HK-2 (cell line): ENCODE results near the gene SGMS2.
A peak's percentile ranks its signal among the peaks of the same experiment; 100 is the strongest.

Source experiments
- DNase-seq: peaks from one replicate; pipeline ENCODE4 v3.0.0-alpha.2; 2018; ENCODE audit not compliant: unreplicated experiment

SGMS2 gene

GRCh38 chr4:107828315-107829090 is 3.8 kb downstream of the SGMS2 start:
- no peak for DNase-seq

GRCh38 chr4:107831140-107831539 is 6.4 kb downstream of the SGMS2 start:
- no peak for DNase-seq

- DNase-seq: no peak
Measured at GRCh38 chr4:107832275-107832807, 7.6 kb downstream of the SGMS2 start.

GRCh38 chr4:107834241-107834794 is 9.6 kb downstream of the SGMS2 start:
- no peak for DNase-seq

- no peak for DNase-seq
Measured at GRCh38 chr4:107835406-107835805, 10.7 kb downstream of the SGMS2 start.

- DNase-seq: no peak
Measured at GRCh38 chr4:107837317-107837716, 12.6 kb downstream of the SGMS2 start.

- no peak for DNase-seq
Measured at GRCh38 chr4:107837776-107838618, 13.3 kb downstream of the SGMS2 start.

- DNase-seq: no peak
Measured at GRCh38 chr4:107838861-107839565, 14.3 kb downstream of the SGMS2 start.

GRCh38 chr4:107843391-107843790 is 18.7 kb downstream of the SGMS2 start:
- no peak for DNase-seq

- no peak for DNase-seq
Measured at GRCh38 chr4:107845681-107846080, 20.9 kb downstream of the SGMS2 start.

GRCh38 chr4:107850438-107850837 is 25.7 kb downstream of the SGMS2 start:
- no peak for DNase-seq

- no peak for DNase-seq
Measured at GRCh38 chr4:107853444-107854355, 29.0 kb downstream of the SGMS2 start.

GRCh38 chr4:107854356-107855022 is 29.8 kb downstream of the SGMS2 start:
- no peak for DNase-seq

- DNase-seq: no peak
Measured at GRCh38 chr4:107855723-107856122, 31.0 kb downstream of the SGMS2 start.

- no peak for DNase-seq
Measured at GRCh38 chr4:107856901-107857300, 32.2 kb downstream of the SGMS2 start.

GRCh38 chr4:107857741-107858140 is 33.0 kb downstream of the SGMS2 start:
- no peak for DNase-seq

GRCh38 chr4:107858158-107858742 is 33.5 kb downstream of the SGMS2 start:
- DNase-seq: no peak

GRCh38 chr4:107862658-107863057 is 37.9 kb downstream of the SGMS2 start:
- peak; percentile 47 for DNase-seq

GRCh38 chr4:107863416-107863815 is 38.7 kb downstream of the SGMS2 start:
- no peak for DNase-seq
